ENCODE data around the gene OR2A1. TPM values are rescaled to one million over a fixed set of nuclear protein-coding genes. Genes with fewer than 3 reads are reported as not detected.
"Not testable (repeated sequence)": the region's sequence is repeated elsewhere in the genome, so short reads cannot be mapped to it uniquely, and the experiment has no call there.

OR2A1 gene, protein sequence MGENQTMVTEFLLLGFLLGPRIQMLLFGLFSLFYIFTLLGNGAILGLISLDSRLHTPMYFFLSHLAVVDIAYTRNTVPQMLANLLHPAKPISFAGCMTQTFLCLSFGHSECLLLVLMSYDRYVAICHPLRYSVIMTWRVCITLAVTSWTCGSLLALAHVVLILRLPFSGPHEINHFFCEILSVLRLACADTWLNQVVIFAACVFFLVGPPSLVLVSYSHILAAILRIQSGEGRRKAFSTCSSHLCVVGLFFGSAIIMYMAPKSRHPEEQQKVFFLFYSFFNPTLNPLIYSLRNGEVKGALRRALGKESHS
- total RNA-seq (2014; rRNA removed; shearing (Covaris generic); ENCODE audit: low replicate concordance), result not detected in 2 replicates

DNA sequence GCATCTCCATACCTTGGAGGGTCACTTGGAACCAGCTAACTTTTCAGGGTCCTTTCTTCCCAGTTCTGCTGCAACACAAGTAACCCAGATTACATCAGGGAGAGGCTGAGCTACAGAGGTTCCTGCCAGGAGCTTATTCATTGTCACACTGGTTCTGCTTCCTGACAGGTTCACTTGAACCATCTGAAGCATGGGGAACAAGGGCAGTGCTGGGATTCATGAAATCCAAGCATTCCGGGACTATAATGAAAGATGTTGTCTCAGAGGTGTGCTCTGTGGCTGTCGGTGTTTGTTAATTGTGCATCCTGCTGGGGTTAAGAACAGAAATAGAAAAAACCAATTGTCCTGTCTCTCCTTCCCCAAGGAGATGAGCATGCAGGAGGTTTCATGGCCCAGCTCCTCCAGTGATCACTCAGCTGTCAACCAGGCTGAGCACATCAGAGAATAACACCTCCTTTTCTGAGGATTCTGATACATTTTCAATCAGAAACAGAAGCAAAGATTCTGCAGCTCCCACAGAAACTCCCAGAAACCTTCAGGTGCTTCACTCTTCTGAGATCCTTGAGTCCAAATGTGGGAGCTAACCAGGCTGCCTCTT is at the start of gene OR2A1:
Gene OR2A1, plus strand, starts transcription at position 548 of the 598 bp plus-strand sequence. CDS start 5,706 bp downstream, outside the sequence.
- in situ Hi-C loops (cut with HindIII; ENCODE audit: low pct_unique_long_range_greater_than_20kb, low sequenced_read_pairs); DNase-seq (ENCODE audit: low read depth): not testable (repeated sequence)

DNA sequence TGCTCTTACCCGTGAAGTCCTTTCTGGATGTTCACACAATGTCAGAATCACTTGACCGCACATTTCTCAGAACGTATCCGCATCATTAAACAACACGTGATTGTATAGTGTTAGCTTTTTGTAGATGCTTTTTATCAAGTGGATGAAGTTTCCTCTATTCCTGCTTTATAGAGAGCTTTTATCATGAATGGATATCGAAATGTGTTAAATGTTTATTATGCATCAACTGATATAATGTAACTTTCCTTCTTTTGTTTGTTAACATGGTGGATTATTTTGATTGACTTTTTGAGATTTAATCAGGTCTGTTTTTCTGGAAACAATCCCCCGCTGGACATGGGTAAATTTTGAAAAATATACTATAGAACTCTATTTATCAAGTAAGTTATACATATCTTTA is 47.5 kb upstream of the OR2A1 start, which contains the start of gene OR2A7:
Gene OR2A7, minus strand, starts transcription at position 101 of the 400 bp plus-strand sequence. CDS start 5,164 bp downstream, outside the sequence.
- DNase-seq (ENCODE audit: low read depth); in situ Hi-C loops (cut with HindIII; ENCODE audit: low pct_unique_long_range_greater_than_20kb, low sequenced_read_pairs): not testable (repeated sequence)

DNA sequence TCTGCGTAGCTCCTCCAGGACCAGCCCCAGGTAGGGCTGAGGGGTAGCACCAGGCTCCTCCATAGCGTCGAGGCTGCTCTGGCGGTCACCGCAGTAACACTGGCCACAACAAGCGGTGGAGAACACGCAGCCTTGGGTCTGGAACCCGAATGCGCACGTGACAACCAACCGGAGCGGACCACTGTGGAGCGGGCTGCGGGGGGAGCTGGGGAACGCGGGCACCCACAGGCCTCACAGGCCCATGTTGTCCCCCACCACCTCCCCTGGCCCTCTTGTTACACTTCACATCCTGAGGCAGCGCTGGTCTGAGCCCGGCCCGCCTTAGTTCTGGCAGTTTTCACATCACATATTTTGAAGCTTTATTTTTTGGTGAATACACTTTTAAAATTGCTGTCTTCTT is 43.0 kb upstream of the OR2A1 start, which contains the start of gene CTAGE8:
Gene CTAGE8, minus strand, starts transcription at position 101 of the 400 bp plus-strand sequence. Its CDS starts 38 bp downstream, at position 63.
- in situ Hi-C loops (cut with HindIII; ENCODE audit: low pct_unique_long_range_greater_than_20kb, low sequenced_read_pairs), result not testable (repeated sequence)

DNA sequence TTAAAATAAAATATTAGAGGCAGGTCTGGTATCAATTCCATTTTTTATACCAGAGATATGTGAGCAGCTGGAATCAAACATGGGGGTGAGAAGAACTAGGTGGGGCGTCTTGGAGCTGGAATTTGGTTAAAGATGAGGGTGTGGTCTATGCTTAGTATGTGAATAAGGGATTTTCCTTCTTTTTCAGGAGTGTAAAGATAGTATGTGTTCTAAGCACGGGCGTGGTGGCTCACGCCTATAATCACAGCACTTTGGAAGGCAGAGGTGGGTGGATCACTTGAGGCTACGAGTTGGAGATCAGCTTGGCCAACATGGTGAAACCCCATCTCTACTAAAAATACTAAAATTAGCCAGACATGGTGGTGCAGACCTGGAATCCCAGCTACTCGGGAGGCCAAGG is 36.9 kb upstream of the OR2A1 start:
- in situ Hi-C loops (cut with HindIII; ENCODE audit: low pct_unique_long_range_greater_than_20kb, low sequenced_read_pairs), result not testable (repeated sequence)

More for the DNA sequence above, 43.0 kb upstream of the OR2A1 start, which contains the start of gene CTAGE8:
- DNase-seq (ENCODE audit: low read depth), result not testable (repeated sequence)

DNA sequence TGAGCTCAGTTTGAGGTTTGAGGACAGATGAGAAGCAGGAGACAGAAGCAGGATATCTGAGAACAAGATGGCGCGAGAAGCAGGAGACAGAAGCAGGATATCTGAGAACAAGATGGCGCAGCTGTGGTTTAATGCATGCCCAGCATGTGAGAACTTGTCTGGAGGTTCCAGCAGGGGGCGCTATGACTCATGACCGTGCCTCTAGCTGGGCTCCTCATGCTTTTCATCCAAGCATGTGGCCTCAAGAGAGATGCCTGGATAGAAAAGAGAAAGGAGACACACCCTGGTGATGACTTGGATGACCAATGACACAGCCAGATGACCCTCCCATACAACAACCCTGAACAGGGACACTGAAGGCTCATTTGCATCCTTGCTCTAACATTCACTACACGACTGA is 32.2 kb upstream of the OR2A1 start:
- DNase-seq (ENCODE audit: low read depth); in situ Hi-C loops (cut with HindIII; ENCODE audit: low pct_unique_long_range_greater_than_20kb, low sequenced_read_pairs): not testable (repeated sequence)

More for the DNA sequence above, 36.9 kb upstream of the OR2A1 start:
- not testable (repeated sequence) for DNase-seq (ENCODE audit: low read depth)

DNA sequence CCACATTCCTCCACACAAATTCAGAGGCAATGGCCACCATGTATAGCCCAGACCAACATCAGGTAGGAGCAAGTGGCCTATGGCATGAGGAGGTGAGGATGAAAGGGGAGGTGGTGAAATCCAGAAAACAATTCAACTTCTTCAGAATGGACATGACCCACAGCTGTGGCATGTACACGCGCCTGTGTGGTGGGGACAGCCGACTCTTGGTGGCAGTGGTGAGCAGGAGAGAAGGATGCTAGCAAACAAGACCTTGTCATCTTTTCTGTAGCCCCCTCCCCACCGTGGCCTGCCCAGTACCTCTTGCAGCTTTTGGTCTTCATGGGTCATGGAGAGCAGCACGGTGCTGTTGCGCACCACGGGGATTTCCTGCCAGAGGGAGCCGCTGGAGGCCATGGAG is 30.2 kb upstream of the OR2A1 start:
- in situ Hi-C loops (cut with HindIII; ENCODE audit: low pct_unique_long_range_greater_than_20kb, low sequenced_read_pairs); DNase-seq (ENCODE audit: low read depth): not testable (repeated sequence)

DNA sequence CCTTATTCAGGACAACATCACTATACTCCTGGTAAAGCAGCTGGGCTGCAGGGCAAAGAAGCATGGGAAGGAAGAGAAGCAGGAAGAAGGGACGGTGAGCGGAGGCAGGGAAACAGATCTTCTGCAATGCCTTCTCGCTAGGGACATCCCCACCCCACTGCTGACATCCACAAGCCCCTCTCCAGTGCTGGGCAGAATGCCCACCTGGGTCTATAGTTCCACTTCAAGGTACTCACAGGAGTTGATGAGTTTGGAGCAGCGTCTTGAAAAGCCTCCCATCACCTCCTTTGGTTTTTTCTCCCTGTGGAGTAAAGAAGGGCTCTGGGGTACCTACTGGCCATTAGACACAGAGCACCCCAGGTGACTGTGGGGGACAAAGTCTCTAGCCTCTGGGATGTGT is 29.7 kb upstream of the OR2A1 start:
- DNase-seq (ENCODE audit: low read depth); in situ Hi-C loops (cut with HindIII; ENCODE audit: low pct_unique_long_range_greater_than_20kb, low sequenced_read_pairs): not testable (repeated sequence)

DNA sequence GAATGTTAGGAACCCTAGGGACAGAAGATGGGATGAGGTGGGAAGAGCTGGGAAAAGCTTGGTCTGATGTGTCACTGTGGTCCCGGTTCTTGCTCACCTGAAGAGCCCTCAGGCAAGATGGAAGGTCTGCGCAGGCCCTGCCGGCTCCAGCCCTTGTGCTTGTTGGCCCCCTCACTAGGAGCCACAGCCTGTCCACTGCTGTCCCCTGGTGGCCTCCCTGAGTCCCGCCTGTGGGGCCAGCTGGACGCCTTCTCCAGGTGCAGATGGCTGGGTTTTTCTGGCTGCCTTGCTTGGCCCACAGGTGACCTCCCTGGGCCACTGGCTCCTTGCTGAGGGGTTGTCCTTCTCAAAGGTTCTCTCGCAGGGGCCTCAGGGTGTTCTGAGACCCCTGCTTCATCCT is 28.5 kb upstream of the OR2A1 start:
- in situ Hi-C loops (cut with HindIII; ENCODE audit: low pct_unique_long_range_greater_than_20kb, low sequenced_read_pairs); DNase-seq (ENCODE audit: low read depth): not testable (repeated sequence)

DNA sequence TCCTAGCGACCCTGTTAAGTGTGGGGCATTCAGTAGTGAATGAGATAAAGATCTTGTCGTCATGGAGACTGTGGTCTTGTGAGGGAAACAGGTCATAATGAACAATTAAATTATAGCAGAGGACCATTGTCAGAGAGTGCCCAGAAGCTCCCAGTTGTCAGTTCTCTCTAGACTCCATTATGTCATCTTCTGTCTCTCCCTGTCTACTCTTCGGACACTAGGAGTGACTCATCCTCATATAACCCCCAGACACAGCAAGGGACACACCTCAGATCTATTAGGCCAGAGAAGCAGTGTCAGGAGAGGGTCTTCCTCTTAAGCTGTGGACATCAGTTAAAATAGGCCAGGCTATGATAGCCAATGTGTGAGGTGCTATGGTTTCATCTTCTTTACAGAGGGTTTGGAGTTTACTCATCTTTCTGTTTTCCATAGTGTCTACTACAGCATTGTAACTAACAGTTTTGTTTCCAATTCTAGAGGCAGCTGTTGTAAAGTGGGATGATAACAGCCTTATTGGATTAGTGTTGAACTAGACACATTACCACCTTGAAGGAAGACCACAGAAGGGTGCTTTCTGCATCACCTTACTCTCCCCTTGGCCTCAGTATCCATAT is 24.9 kb upstream of the OR2A1 start:
- not testable (repeated sequence) for DNase-seq (ENCODE audit: low read depth)

DNA sequence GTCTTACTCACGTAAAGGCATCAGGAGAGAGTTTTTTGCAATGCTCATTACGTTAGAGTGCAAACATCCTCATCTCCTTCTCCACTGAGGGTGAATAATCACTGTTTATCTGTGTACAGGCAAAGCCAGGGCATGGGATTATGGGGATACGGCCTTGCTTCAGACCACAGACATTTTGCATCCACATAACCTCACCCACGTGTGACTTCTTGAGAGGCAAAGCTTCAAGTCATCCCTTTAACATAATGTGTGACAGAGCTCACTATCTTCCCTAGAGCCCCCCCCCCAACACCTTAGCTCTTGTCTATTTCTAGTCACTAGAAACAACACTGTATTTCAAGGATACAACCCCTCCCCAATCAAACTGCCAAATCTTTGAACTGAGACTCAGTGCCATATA is 20.6 kb upstream of the OR2A1 start:
- DNase-seq (ENCODE audit: low read depth), result peak; percentile 1
- in situ Hi-C loops (cut with HindIII; ENCODE audit: low pct_unique_long_range_greater_than_20kb, low sequenced_read_pairs), result not testable (repeated sequence)

More for the DNA sequence above, 24.9 kb upstream of the OR2A1 start:
- in situ Hi-C loops (cut with HindIII; ENCODE audit: low pct_unique_long_range_greater_than_20kb, low sequenced_read_pairs), result not testable (repeated sequence)

DNA sequence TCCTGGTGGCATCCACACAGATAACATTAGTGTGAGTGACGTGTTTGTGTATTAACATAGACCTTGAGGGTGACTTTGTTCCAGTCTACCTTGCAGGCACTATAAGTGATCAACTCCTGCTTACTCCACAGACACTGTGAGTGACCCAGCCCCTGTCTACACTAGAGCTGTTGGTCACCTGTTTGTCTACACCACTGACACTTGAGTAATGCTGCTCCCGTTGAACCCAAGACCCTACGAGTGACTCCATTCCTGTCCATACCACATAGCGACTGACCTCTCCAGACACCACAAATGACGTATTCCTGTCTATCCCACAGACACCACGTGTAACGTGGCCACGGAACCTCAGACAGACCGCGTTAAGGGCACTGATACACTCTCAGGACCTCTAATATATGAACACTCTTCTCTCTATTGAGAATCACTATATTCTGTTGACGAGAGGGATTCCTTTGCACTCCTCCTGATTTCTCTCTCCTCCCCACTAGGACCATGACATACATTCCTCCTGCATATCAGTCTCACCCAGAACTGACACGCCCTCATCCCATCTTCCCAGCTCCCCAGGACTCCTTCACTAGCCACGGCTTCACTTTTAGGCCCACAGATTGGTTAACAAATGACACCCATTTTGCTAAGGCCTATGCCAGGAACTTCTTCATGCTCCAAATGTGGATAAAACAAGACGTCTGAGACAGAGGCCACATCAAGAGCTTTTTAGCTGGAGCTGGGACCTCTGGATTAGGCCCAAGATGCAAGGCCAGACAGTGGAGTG is 19.6 kb upstream of the OR2A1 start:
- in situ Hi-C loops (cut with HindIII; ENCODE audit: low pct_unique_long_range_greater_than_20kb, low sequenced_read_pairs); DNase-seq (ENCODE audit: low read depth): not testable (repeated sequence)

DNA sequence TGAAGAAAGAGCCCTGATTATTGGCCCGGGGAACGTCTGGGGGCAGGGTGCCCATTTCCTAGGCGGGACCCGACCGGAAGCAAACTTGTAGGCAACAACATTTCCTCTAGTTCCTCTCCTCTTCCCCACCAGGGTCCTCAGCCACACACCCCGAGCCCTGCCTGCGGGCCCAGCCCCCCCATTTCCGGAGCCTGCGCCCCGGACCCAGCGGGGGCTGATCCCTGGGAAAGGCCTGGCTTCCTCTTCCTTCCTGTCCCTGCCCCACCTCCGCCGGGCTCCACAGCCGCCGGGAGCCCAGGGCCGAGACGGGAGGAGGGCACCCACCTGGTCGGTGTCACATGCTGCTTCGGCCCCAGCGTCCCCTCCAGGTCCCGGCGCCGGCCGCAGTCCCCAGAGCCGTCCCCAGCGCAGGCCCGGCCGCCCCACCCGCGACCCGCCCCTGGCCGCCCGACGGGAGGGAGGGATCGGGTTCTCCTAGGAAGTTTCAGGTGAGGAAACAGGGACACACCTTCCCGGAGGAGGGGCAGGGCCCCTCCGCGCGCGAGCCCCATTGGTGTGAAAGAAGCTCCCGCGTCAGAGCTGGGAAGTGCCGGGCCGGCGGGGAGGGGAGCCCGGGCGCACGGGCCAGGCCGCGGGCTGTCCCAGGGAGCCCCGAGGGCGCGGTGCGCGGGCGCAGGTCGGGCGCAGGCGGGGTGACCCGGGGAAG is 18.3 kb upstream of the OR2A1 start:
- in situ Hi-C loops (cut with HindIII; ENCODE audit: low pct_unique_long_range_greater_than_20kb, low sequenced_read_pairs); DNase-seq (ENCODE audit: low read depth): not testable (repeated sequence)

DNA sequence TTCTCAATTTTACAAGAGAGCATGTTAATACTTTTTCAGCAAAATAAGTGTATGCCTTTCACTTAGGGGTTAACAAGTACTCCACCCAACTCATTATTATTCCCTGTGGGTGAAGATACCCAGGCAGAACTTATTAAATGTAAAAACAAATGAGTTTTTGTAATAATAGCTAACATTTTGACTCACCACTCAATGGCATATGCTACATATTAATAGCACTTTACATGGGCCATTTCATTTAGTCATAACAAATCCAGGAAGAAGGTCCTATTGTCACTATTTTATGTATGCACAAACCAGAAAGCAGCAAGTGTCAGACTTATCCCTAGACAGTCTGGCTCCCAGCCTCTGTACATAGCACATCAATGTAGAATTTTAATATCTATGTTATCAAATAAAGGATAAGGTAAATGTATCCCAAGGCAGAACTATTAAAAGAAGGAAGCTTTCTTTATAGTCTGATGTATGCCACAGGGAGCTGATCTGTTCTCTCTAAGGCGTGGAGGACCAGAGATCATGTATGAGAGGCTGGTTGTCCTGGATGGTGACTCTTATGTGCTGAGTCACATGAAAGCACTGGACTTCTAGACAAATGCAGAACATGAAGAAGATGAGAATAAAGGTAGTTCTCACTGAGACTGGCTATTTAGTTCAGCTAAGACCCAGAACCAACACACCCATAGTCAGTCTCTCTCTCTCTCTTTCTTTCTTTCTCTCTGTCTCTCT is 9.5 kb upstream of the OR2A1 start:
- in situ Hi-C loops (cut with HindIII; ENCODE audit: low pct_unique_long_range_greater_than_20kb, low sequenced_read_pairs); DNase-seq (ENCODE audit: low read depth): not testable (repeated sequence)

DNA sequence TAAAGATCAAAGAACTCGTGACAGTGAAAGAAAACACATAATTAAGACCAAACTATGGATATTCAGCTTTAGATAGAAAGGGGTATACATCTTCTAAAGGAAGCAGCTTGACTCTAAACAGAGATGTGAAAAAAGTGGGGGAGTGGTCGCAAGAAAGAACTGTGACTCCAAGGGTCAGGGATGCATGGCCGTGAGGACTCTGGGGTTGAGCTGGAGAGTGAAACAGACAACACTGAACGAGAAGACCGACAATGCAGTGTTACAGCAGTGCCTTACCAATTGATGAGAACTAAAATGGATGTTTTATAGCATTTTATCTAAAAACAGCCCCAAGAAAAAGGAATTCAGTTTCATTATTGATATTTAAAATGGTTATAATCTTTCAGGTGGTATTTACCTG is 8.6 kb upstream of the OR2A1 start:
- in situ Hi-C loops (cut with HindIII; ENCODE audit: low pct_unique_long_range_greater_than_20kb, low sequenced_read_pairs), result not testable (repeated sequence)

DNA sequence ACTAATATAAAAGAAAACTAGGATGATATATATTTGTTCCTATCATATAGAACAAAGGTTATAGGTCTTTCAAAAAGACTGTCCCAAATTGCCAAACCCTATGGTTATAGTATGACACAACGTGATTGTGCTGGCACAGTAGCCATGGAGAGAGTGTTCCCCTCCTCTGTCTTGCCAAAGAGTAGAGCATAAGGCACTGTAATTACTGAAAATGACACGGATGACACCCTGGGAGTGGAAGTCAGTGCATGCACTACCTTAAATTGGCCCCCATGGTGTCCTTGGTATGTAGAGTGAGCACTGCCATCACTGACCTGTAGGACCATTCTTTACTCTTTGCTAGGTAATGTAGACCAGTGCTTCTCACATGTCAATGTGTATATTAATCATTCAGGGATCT is 7.1 kb upstream of the OR2A1 start:
- in situ Hi-C loops (cut with HindIII; ENCODE audit: low pct_unique_long_range_greater_than_20kb, low sequenced_read_pairs); DNase-seq (ENCODE audit: low read depth): not testable (repeated sequence)

More for the DNA sequence above, 8.6 kb upstream of the OR2A1 start:
- DNase-seq (ENCODE audit: low read depth), result not testable (repeated sequence)

DNA sequence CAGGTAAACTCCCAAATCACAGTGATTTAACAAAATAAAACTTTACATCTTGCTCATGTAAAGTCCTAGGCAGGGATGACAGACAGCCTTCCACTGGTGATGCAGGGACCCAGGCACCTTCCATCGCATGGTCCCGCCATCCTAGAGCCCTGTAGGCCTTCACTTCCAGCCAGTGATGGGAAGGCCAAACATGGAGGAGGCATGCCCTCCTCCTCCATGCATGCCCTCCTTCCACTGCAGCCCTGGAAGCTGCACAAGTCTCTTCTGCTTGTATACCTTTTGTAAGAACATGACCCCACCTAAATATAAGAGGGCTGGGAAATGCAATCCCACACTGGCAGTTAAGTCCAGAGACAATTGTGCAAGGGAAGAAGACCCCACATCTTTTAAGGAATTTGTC is 2.5 kb upstream of the OR2A1 start:
- DNase-seq (ENCODE audit: low read depth); in situ Hi-C loops (cut with HindIII; ENCODE audit: low pct_unique_long_range_greater_than_20kb, low sequenced_read_pairs): not testable (repeated sequence)

DNA sequence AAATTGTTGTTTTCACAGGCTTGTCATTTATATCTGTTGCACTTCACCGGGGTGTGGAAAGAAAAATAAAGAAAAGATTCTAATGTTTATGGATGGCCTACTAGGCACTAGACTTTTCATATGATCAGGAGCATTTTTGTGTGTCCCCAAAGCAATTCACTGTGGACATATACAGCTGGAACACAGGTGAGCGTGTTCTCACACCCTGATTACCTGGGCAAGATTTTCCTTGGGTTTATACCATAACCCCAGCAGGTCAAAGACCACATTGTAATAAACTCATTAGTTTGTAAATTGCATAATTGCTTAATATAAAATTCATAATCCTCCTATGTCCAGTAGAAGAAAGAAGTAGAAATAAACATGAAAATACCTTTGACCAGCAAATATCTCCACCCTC is 1.0 kb upstream of the OR2A1 start:
- in situ Hi-C loops (cut with HindIII; ENCODE audit: low pct_unique_long_range_greater_than_20kb, low sequenced_read_pairs); DNase-seq (ENCODE audit: low read depth): not testable (repeated sequence)
